A549 (cell line): ENCODE measurements around the gene MACF1. TPM values are rescaled to one million over a fixed set of nuclear protein-coding genes. Genes with fewer than 3 reads are reported as not detected.

Experiments
- ATAC-seq, 2 experiments: fragments of 200-7000 bp in 1 of 2; fragments of >200 bp in 1 of 2; cut with Nextera tagmentation in 1 of 2; cut with Tn5 transposase in 1 of 2; 3 replicates each; pipeline versions ENCODE4 v1.8.0 to v1.9.1; 2018 to 2020; ENCODE audit warnings: mild to moderate bottlenecking in 1 of 2, moderate library complexity in 1 of 2
- CTCF ChIA-PET: fragments of 300-600 bp; sonication (Branson Sonifier 250); formaldehyde crosslinking; extraction: SDS; loops from one replicate; lab custom pipeline; 2021; ENCODE audit warnings: antibody characterized with exemption, inconsistent platforms; lab: Yijun Ruan, JAX
- POLR2A ChIA-PET: fragments of 350-600 bp; formaldehyde crosslinking; extraction: SDS; loops from one replicate; lab custom pipeline; 2021; ENCODE audit warnings: antibody characterized with exemption, inconsistent platforms; lab: Yijun Ruan, JAX
- DNase-seq, 2 experiments: peaks; one replicate each; pipeline versions ENCODE4 v3.0.0 to v3.0.0-alpha.2; 2011 to 2016; ENCODE audit warnings: low read depth in 1 of 2, low spot score in 1 of 2
- FAIRE-seq: peaks from 2 replicates; lab custom pipeline; 2011; peaks lifted over from hg19 to GRCh38; lab: Jason Lieb, UNC
- H3K27ac ChIP-seq, 2 experiments: fragments of >200 bp; sonication (Bioruptor Twin); formaldehyde crosslinking; 3 replicates each; pipeline ENCODE4 v1.5.1; 2016 to 2017
- H3K4me1 ChIP-seq: fragments of >200 bp; sonication (Bioruptor Twin); formaldehyde crosslinking; 3 replicates; pipeline ENCODE4 v1.6.1; 2016
- H3K4me2 ChIP-seq: fragments of >200 bp; sonication (Bioruptor Twin); formaldehyde crosslinking; 3 replicates; pipeline ENCODE4 v1.6.1; 2016
- H3K4me3 ChIP-seq: fragments of >200 bp; sonication (Bioruptor Twin); formaldehyde crosslinking; 3 replicates; pipeline ENCODE4 v1.5.1; 2016
- H3K9me3 ChIP-seq: fragments of >200 bp; sonication (Bioruptor Twin); formaldehyde crosslinking; 3 replicates; pipeline ENCODE4 v1.6.1; 2016
- BHLHE40 ChIP-seq: IDR thresholded peaks from 2 replicates; pipeline ENCODE4 v1.6.1; 2012; ENCODE audit warnings: low read depth, low read length, inconsistent platforms
- E2F6 ChIP-seq: IDR thresholded peaks from 2 replicates; pipeline ENCODE4 v1.6.1; 2012; ENCODE audit warnings: low read depth, borderline replicate concordance
- EHMT2 ChIP-seq: fragments of 200-600 bp; sonication (generic); IDR thresholded peaks from 2 replicates; pipeline ENCODE4 v1.6.1; 2016; ENCODE audit warnings: antibody characterized with exemption, low read depth, mild to moderate bottlenecking, moderate library complexity
- ELK1 ChIP-seq: fragments of 150-350 bp; IDR thresholded peaks from 2 replicates; pipeline ENCODE4 v1.6.1; 2014; ENCODE audit warnings: low read depth, mild to moderate bottlenecking, low read length
- FOSB ChIP-seq: fragments of 250-450 bp; sonication (Bioruptor Pico); IDR thresholded peaks from 2 replicates; pipeline ENCODE4 v1.5.0; 2020; ENCODE audit warnings: mild to moderate bottlenecking, moderate library complexity
- FOSL2 ChIP-seq, 2 experiments: fragments of 450-650 bp in 1 of 2; fragments of >200 bp in 1 of 2; sonication (Bioruptor Twin) in 1 of 2; formaldehyde crosslinking; IDR thresholded peaks; 2 replicates each; pipeline versions ENCODE4 v1.5.0 to v1.6.1; 2016 to 2020; ENCODE audit warnings: mild to moderate bottlenecking in 1 of 2, moderate library complexity in 1 of 2
- FOXS1 ChIP-seq: fragments of 250-450 bp; sonication (Bioruptor Pico); IDR thresholded peaks from 2 replicates; pipeline ENCODE4 v1.5.0; 2020; ENCODE audit warnings: mild to moderate bottlenecking, moderate library complexity
- HOXB5 ChIP-seq: fragments of 250-450 bp; sonication (Bioruptor Pico); IDR thresholded peaks from 2 replicates; pipeline ENCODE4 v1.5.0; 2020; ENCODE audit warnings: mild to moderate bottlenecking, moderate library complexity
- JUN ChIP-seq, 2 experiments: fragments of >200 bp; sonication (Bioruptor Twin); formaldehyde crosslinking; IDR thresholded peaks; 2 replicates in 1 of 2; 3 replicates in 1 of 2; pipeline ENCODE4 v1.6.1; 2016 to 2017
- KDM5A ChIP-seq: fragments of 200-600 bp; sonication (generic); IDR thresholded peaks from 2 replicates; pipeline ENCODE4 v1.6.1; 2016; ENCODE audit warnings: antibody characterized with exemption, mild to moderate bottlenecking
- MYC ChIP-seq: IDR thresholded peaks from 2 replicates; pipeline ENCODE4 v1.6.1; 2012; ENCODE audit warnings: mild to moderate bottlenecking, inconsistent platforms, low read length, improper control_type of control experiment, borderline replicate concordance
- NR3C1 ChIP-seq: fragments of >200 bp; sonication (Bioruptor Twin); formaldehyde crosslinking; IDR thresholded peaks from 3 replicates; pipeline ENCODE4 v1.6.1; 2017
- PBX3 ChIP-seq: IDR thresholded peaks from 2 replicates; pipeline ENCODE4 v1.6.1; 2012
- PHF8 ChIP-seq: fragments of 200-600 bp; sonication (generic); IDR thresholded peaks from 2 replicates; pipeline ENCODE4 v1.6.1; 2016; ENCODE audit warnings: low read depth, mild to moderate bottlenecking, antibody characterized with exemption, moderate library complexity, borderline replicate concordance
- REST ChIP-seq: fragments of 200-600 bp; sonication (generic); IDR thresholded peaks from 2 replicates; pipeline ENCODE4 v1.6.1; 2016; ENCODE audit warnings: antibody characterized with exemption, mild to moderate bottlenecking, moderate library complexity
- RFX5 ChIP-seq: fragments of 450-650 bp; IDR thresholded peaks from 2 replicates; pipeline ENCODE4 v1.7.1; 2014; ENCODE audit warnings: antibody characterized with exemption, mild to moderate bottlenecking, moderate library complexity
- RNF2 ChIP-seq: fragments of 200-600 bp; sonication (generic); IDR thresholded peaks from 2 replicates; pipeline ENCODE4 v1.6.1; 2016; ENCODE audit warnings: low read depth, mild to moderate bottlenecking, antibody characterized with exemption, moderate library complexity, borderline replicate concordance
- USF2 ChIP-seq: fragments of 450-650 bp; IDR thresholded peaks from 2 replicates; pipeline ENCODE4 v1.6.1; 2014; ENCODE audit warnings: antibody characterized with exemption
- ZNF302 ChIP-seq: fragments of 250-450 bp; sonication (Bioruptor Pico); IDR thresholded peaks from 2 replicates; pipeline ENCODE4 v1.9.0; 2021; ENCODE audit warnings: inconsistent platforms, mild to moderate bottlenecking, moderate library complexity
- WGBS: methylation state at CpG from one replicate; pipeline ENCODE4 v1.1.6; 2017; ENCODE audit errors: missing lambda C conversion rate; 5-methylcytosine and 5-hydroxymethylcytosine counted together
- polyA plus RNA-seq, 4 experiments: library from polyadenylated mRNA; depleted of rRNA in 3 of 4; stranded (reverse); fragments of >200 nt; fragmentation: RNase III in 1 of 4; extraction: RNeasy Plus Mini Kit Qiagen cat#74134 plus additional on column Dnase treatment in 1 of 4; gene quantifications; 2 replicates in 3 of 4; 3 replicates in 1 of 4; pipeline ENCODE4 v1.2.3, GENCODE V29; 2011 to 2017

Gene MACF1
- polyA plus RNA-seq, 2 of the 4 experiments (the other 2 are of a cell fraction): 45.7 to 64.2 TPM

GRCh38 chr1:39369565-39369964 is 165.1 kb downstream of the MACF1 start:
- ChIA-PET POLR2A (no interaction called here), CTCF (interaction anchor here (1.0 to 1.6 kb wide), 4 partner anchors 8 to 41 kb away, joined by 3 to 4 read pairs (median 3); no protein-coding TSS in a partner anchor)
- WGBS: 93% methylated on average over 4 of the region's 4 CpGs
- no peak overlapping the region for H3K4me3 ChIP-seq
- H3K4me1 ChIP-seq: no peaks in the 10 kb centered on the region
- H3K9me3 ChIP-seq: no peaks in the 10 kb centered on the region
- ATAC-seq (no peak), FAIRE-seq (no peak), DNase-seq (no peak)
- TF ChIP-seq BHLHE40: no peak
- TF ChIP-seq ELK1: no peak
- TF ChIP-seq FOSB (CRISPR knock-in tag): no peak
- no peak for TF ChIP-seq E2F6
- TF ChIP-seq ZNF302 (CRISPR knock-in tag): no peak
- TF ChIP-seq EHMT2: no peak
- no peak for TF ChIP-seq FOSL2 (IDR thresholded peaks at IDR 0.05)
- TF ChIP-seq FOSL2 (CRISPR knock-in tag; IDR thresholded peaks at IDR 0.05): no peak
- no peak for TF ChIP-seq FOXS1 (CRISPR knock-in tag)
- no peak for TF ChIP-seq NR3C1
- TF ChIP-seq HOXB5 (CRISPR knock-in tag): no peak
- no peak for TF ChIP-seq RFX5
- no peak for TF ChIP-seq USF2
- no peak for TF ChIP-seq PBX3
- TF ChIP-seq PHF8: no peak
- no peak for TF ChIP-seq REST
- H3K27ac ChIP-seq: no peak overlapping the region
- no peak overlapping the region for H3K4me2 ChIP-seq

GRCh38 chr1:39370602-39371001 is 166.1 kb downstream of the MACF1 start:
- DNase-seq (no peak), ATAC-seq (no peak), FAIRE-seq (no peak)
- no peak overlapping the region for H3K27ac ChIP-seq
- H3K9me3 ChIP-seq: no peaks in the 10 kb centered on the region
- ChIA-PET POLR2A (no interaction called here), CTCF (interaction anchor here (1.1 kb wide), 1 partner anchor 41 kb away, joined by 4 read pairs; no protein-coding TSS in a partner anchor)
- TF ChIP-seq JUN (IDR thresholded peaks at IDR 0.05) (no peak), MYC (no peak), KDM5A (no peak), RNF2 (no peak)
- H3K4me3 ChIP-seq: no peak overlapping the region
- H3K4me1 ChIP-seq: no peaks in the 10 kb centered on the region
- WGBS: 86% methylated on average over 1 of the region's 1 CpG
- no peak overlapping the region for H3K4me2 ChIP-seq
